Amniotic stem cell (primary cell): ENCODE results near the gene CBFA2T2.

ENCODE experiments used
- DNase-seq: peaks from one replicate; lab custom pipeline; 2025; lab: John Stamatoyannopoulos, UW

Gene CBFA2T2

DNA sequence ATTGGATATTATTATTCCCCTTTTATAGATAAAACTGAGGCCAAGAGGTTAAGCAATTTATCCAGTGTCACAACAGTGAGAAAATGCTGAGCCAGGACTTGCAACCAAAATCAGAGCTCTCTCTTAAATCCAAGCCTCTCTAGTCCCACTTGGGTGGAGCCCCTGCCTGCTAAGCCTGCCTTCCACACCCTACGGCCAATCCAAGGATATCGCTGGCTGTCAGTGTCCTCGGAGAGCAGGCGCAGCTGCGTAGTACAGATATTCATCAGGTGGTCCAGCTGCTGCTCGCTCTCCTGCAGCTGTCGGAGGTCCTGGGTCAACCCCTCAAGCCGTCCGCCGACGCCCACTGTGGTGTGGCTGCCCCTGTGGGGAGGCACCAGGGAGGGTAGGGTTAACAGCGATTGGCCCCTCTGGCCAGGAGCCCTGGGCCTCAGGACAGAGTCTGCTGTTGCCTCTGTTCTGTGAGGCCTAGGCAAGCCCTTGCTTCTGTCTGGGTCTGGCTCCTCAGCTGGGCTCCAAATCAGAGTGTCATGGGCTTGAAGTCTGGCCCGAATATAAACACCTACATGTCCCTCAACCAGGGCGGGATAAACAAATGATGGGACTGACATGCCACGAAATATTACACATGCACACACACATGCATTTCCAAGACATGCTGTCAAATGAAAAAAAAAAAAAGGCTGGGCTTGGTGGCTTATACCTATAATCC is 188.3 kb downstream of the CBFA2T2 start:
- DNase-seq = no peak

- no peak for DNase-seq
These were observed 190.0 kb downstream of the CBFA2T2 start for GRCh38 chr20:33679758-33680485.

GRCh38 chr20:33680686-33681085 is 190.8 kb downstream of the CBFA2T2 start:
- DNase-seq = no peak

GRCh38 chr20:33681288-33681687 is 191.4 kb downstream of the CBFA2T2 start:
- DNase-seq = no peak

DNA sequence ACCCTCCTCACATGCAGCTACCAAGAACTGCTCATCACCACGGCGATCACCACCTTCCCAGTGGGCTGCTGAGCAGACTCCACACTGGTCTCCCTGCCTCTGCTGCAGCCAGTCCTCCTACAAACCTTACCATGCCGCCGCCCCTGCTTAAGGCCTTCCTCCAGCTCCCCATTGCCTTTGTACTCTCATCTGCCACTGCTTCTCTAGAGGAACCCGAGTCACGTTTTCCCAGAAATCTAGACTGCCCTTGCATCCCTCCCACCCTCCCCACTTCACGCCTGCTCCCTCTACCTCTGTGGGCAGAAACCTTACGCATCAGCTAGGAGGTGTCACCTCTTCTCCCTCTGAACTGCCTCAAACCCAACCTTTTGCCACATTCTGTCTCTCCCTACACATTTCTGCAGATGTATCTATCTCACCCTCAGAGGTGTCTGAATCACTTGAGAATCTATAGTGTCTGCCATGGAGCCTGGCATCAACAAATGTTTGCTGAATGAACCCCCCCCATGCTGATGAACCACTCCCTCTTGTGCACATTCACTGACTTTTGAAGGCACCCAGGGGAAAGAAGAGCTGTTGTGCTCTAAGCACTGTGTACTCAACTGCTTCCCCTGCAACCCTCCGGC is 191.9 kb downstream of the CBFA2T2 start:
- no peak for DNase-seq

GRCh38 chr20:33684533-33685327 is 194.8 kb downstream of the CBFA2T2 start:
- no peak for DNase-seq

DNA sequence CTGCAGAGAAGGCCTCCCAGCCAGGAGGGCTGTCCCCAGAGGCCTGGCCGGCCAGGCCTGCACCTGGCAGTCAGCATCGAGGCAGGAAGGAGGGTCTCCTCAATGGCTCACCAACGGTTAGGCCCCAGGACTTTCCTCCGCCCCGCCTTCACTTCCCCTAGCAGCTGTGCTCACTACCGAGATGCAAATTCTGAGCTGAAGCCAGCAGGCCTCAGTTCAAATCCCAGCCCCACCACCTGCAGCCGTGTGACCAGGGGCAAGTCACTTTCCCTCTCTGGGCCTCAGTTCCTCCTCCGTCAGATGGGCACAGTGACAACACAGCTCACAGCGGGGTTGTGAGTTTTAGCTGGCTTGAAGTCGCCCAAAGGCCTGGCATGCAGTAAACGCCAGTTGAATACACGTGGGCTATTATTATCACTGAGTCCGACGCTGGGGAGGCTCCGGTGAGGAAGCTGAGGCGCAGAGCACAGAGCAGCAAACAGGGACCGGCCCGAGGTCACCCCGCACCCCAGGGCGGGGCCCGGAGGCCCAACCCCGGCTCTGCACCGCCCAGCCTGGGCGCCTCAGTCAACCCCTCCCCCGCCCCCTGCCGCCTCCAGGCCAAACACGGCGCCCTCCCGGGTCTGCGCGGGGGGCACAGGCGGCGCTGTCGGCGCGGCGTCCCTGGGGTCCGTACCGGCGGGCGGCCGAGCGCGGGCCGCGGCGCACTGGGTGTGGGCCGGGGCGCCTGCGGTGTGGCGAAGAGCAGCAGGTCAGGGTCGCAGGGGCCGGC is 195.6 kb downstream of the CBFA2T2 start:
- DNase-seq = no peak

DNA sequence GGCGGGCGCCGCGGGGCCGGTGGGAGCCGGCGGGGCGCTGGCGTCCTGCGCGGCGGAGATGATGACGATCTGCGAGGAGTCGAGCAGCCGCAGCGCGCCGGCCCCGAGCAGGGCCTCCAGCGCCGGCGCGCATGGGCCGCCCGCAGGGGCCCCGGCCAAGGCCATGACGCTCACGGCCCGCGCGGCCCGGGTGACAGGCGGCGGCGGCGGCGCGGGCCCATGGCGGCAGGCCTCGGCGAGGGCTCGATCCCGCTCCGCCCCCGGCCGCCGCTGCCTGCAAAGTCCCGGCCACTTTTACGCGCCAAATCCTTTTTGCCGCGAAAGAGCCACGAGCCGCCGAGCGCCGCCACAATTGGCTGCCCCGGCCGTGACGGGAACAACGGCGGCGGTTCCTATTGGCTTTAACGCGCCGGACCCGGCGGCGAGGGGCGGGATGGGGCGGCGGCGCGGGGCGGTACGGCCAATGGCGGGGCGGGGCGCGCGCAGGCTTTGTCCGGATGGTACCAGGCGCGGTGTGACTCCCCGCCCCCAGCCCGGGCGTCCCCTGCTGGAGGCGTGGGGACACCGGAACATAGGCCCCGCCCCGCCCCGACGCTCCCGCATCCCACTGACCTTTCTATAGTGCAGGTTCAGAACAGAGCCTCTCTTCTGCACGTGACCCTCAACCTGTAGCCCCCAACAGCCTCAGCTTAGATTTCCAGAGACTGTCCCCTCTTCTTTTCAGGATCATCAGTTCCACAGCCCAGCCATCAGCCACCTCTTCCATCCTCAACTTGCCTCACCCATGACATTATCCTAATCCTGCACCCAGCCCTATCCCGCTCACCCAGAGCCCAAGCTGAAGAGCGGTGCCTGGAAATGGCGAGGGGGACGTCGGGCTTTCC is 196.4 kb downstream of the CBFA2T2 start, which contains the start of gene E2F1:
Gene E2F1 (minus strand): TSS at position 286 of the 884 bp plus-strand sequence. CDS start 121 bp downstream, at position 165.
- peak; percentile 91 for DNase-seq

- DNase-seq = no peak
These were observed 197.1 kb downstream of the CBFA2T2 start for GRCh38 chr20:33686984-33687366.

- DNase-seq = no peak
These were observed 197.5 kb downstream of the CBFA2T2 start for GRCh38 chr20:33687370-33687915.

GRCh38 chr20:33687993-33688937 is 198.4 kb downstream of the CBFA2T2 start:
- no peak for DNase-seq

DNA sequence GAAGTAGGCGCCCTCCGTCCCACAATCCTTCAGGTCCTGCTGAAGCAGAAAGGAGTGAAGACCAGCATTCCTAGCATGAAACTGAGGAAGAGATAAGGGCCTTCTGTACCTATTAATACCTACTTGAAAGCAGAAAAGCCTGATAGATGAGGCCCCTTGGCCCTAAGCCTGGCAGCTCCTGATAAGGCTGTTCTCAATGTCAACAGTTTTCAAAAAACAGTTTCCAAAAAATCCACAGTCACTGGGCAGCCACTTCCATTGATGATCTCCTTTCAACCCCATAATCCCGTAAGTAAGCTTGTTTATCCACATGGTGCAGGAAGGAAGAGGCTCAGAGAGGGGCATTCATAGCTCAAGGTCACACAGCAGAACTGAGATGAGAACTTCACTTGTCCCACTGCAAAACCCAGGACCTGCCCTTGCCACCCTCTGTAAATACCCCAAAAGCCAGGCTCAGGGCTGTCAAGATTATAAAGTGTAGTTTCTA is 199.1 kb downstream of the CBFA2T2 start:
- no peak for DNase-seq

- DNase-seq = no peak
These were observed 199.6 kb downstream of the CBFA2T2 start for GRCh38 chr20:33689493-33689892.

GRCh38 chr20:33689973-33690372 is 200.1 kb downstream of the CBFA2T2 start:
- no peak for DNase-seq

GRCh38 chr20:33693289-33693688 is 203.4 kb downstream of the CBFA2T2 start:
- no peak for DNase-seq

GRCh38 chr20:33693741-33694638 is 204.1 kb downstream of the CBFA2T2 start:
- DNase-seq = no peak

DNA sequence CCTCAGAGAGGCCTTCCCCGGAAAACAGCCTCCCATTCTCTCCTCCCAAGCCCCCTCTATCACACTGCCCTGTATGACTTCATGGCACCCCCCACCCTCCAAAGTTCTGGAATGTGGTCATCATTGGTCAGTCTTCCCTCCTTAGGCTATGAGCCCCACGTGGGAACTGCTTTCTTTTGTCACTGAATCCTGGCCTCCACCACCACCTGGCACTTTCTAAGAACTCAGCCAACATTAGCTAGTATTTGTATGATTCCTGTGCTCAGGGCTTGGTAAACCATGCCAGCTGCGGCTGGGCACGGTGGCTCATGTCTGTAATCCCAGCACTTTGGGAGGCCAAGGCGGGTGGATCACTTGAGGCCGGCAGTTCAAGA is 204.7 kb downstream of the CBFA2T2 start:
- DNase-seq = no peak

DNA sequence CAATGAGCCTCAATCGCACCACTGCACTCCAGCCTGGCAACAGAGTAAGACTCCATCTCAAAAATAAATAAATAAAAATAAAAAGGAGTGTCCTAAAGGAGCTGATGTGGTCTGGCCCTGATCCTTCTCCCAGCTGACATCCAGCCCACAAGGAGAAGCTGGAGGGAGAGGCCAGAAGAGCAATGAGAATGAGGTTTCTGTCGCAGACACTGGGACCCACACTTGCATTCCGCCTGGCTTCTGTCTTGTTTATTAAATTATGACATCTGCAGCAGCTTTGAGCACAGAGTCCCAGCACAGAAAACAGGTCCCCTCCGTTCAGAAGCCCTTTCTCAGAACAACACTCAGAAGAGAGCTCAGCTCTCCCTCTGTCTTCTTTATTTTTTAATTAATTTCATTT is 206.6 kb downstream of the CBFA2T2 start:
- DNase-seq = no peak
